ENCODE data around the gene CEP83.
"Not testable (repeated sequence)": the region's sequence is repeated elsewhere in the genome, so short reads cannot be mapped to it uniquely, and the experiment has no call there.

The CEP83 gene

DNA sequence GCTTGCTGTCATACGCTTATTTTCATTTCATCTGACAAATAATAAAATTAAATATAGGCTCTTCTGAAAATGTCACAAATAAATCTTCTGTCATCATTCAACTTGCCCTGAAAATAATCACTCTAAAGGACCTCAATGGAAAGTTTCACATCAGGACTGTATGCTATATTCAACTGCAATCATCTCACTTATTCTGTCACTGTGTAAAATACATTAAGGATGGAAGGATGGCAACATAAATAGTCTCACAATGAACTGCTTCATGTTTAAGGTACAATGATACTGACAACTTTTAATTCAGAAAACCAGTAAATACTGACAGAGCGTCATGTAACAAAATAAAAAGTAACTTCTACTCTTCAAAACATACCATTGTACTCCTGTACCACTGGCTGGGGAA is 82.1 kb downstream of the CEP83 start:
- no peak for DNase-seq

DNA sequence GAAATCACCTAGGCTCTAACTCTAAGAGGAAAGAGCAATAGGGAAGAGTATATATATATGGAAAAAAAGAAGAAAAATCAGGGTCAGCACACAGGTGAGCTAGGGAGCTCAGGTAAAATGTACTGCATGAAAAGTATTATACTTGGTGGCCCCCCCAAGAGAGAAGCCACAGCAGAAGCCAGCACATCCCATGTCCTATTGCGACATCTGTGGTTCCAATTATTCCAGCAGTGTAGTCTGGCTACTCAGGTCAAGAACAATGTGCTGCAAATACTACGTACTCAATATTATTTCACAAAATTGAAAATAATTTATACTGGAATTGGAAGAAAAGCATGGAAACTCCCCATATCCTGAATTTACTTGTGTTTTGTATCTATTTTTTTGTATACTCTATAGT is 85.5 kb downstream of the CEP83 start:
- no peak for DNase-seq

DNA sequence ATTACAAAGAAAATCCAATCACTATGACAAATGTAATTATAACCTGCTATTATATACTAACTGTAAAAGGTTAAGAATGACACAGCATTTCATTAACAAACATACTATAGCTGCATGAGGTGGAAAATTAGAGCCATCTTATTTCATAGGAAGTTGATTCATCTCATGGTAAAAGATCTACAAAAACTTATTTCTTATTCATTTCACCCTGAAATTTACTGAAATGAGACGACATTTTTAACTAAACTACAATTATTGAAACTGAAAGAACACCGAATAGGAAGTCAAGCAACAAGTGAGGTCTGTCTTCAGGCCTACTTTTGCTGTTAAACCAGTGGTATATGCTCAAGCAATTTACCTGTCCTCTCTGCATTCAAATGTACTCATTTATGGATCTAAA is 87.2 kb downstream of the CEP83 start:
- DNase-seq, result no peak

DNA sequence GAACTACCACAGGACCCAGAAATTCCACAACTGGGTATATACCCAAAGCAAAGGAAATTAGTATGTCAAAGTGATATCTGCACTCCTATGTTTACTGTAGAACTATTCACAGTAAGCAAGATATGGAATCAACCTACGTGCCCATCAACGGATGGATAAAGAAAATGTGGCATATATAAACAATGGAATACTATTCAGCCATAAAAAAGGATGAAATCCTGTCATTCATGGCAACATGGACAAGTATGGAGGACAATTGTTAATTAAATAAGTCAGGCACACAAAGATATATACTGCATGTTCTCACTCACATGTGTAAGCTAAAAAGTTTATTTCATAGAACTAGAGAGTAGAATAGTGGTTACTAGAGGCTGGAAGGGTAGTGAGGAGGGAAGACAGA is 97.0 kb downstream of the CEP83 start:
- no peak for DNase-seq

DNA sequence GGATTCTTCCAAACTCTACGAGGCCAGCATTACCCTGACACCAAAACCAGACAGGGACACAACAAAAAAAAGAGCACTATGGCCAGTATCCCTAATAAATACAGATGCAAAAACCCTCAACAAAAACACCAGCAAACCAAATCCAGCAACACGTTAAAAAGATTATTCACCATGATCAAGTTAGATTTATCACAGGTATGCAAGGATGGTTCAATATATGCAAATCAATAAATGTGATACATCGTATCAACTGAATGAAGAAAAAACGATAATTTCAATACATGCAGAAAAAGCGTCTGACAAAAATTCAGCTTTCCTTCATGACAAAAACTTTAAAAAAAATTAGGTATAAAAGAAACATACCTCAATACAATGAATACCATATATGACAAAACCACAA is 99.9 kb downstream of the CEP83 start:
- DNase-seq, result no peak

DNA sequence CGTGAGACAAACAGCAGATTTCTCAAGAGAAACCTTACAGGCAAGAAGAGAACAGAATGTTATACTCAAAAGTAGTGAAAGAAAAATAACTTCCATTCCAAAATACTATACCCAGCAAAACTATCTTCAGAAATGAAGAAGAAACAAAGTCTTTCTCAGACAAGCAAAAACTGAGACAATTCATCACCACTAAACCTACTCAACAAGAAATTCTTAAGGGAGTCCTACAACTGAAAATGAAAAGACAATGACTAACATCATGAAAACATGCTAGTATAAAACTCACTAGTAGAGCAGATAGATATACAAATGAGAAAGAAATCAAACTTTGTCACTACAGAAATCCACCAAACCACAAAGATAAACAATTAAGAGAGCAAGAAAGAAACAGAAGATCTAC is 106.5 kb downstream of the CEP83 start:
- no peak for DNase-seq

DNA sequence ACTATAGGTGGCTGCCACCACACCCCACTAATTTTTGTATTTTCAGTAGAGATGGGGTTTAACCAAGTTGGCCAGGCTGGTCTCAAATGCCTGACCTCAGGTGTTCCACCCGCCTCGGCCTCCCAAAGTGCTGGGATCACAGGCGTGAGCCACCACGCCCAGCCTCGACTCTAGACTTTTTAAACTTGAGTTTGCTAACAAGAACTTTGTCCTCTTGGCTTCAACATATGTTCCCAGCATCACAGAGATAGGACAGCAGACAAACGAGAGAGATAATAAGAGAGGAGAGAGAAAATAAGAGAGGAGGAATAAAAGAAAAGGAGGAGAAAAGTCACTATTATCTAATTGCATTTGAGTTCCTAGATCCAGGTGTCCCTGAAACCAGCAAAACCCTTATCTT is 119.1 kb downstream of the CEP83 start:
- no peak for DNase-seq

DNA sequence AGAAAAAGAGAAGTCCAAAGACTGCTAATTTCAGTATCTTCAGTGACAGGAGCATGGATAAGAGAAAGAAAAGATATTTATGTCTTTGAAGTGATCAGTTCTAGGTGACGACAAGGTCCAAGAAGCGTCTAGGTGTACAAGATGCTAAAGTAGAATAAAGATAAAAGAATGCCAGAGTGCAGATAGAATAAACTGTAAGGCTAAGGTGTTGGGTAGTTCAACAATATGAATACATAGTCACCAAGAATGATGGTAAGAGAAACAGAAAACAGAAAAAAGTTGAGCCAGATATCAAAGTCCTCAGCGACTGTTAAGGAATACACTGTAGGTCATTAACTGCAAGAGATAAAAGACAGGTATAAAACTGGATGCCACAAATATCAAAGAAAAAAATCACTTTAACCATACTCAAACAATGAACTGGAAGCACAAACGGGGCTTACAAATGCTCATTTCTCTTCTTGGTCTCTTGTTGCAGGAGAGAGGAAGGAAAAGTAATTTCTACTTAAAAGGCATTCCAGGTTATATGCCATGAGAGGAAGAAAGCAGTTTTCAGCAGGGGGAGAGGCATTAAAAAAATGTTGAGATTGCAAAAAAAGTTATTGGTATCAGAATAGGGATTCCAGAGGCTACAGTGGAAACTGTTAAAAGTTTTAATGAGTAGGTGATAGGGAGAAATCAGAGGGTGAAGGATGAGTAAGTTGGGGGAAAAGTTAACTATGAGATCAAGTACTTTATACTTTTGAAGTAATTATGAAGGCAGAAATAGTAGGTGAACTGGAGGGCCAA is 121.5 kb downstream of the CEP83 start:
- DNase-seq, result no peak

DNA sequence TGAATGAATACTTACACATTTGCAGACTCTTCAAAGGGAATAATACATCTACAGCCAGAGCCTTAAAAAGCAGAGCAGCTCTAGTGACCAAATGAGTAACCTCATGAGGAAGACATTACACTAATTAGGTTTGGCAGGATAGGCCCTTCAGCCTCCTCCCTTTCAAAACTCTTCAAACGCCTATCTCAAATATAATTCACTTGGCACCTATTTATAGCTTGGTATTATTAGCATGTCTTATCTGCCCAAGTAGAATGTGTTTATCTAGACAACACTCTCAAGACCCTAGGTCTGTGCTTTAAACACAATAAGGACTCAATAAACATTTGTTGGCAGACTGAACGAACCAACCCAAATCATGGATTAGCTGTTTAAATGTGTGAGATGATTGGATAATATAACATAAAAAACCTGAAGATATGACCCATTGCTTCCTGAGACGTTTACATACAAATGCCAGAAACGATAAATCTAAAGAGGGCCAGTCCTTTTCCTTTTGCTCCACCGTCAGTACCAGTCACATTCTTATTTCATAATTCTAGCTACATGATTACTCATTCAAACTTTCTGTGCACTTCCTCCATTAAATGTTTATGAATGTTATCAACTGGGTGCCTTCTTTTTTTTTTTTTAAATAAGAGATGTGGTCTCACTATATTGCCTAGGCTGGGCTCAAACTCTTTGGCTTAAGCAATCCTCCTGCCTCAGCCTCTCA is 123.3 kb downstream of the CEP83 start:
- DNase-seq, result no peak

DNA sequence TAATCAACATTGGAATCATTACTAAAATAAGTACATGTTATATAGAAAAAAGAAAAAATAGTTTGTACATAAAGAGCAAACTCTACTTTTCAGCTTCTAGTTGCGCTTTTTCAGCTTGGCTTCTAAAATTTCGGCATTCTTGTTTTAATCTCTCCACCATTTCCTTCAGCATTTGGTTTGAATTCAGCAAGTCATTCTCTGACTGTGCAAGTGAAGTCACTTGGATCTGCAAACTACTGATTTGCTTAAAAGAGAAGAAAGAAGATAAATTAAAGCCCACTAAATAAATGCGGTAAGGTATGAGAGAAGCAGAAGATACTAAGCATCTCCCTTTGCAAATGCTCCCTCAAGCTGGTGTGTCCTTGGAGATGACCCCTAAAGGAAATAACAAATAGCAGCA is 126.3 kb downstream of the CEP83 start:
- no peak for DNase-seq

DNA sequence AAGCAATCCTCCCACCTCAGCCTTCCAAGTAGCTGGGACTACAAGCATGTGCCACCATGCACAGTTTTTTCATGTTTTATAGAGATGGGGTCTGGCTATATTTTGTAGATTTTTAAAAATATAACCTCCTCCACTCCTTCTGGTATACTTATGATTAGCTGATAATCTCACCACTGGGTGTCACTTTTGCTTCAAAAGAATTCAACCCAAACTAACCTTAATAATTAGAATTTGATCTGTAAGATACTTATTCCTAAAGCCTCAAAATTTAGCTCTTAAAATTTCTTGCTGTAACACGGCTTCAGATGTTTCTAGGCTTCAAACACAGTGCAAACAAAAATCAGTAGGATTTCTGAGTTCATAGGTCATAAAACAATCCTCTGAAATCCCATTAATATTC is 130.3 kb downstream of the CEP83 start:
- no peak for DNase-seq

DNA sequence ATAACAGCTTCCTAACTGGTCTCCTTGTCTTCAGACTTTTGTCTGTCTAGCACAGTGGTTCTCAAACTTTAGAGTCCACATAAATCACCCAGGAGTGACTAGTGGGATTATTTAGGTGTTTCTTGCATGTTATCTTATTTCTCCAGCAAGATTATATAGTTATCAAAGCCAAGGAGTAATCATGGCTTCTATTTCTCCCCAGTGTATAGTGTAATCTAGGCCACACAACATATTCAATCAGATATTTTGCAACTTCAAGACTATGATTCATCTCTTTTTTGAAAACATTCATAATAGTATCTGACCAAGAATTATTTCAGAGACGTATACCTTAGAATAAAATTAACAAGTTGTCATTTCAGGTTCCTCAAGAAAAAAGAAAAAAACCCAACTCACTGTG is 131.9 kb downstream of the CEP83 start:
- no peak for DNase-seq

DNA sequence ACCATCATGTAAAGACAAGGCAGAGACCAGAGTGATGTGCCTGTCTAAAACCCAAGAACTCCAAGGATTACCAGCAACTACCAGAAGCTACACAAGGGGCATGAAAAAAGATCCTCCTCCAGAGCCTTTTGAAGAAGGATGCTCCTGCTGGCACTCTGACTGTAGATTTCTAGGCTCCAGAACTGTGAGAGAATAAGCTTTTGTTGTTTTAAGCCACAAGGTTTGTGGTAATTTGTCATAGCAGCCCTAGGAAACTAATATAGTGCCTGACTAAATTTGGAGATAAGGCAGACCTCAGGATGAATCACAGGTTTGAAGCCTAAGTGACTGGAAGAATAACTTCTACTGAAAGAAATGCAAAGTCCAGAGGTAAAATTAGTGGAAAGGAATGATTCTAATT is 132.9 kb downstream of the CEP83 start:
- no peak for DNase-seq

DNA sequence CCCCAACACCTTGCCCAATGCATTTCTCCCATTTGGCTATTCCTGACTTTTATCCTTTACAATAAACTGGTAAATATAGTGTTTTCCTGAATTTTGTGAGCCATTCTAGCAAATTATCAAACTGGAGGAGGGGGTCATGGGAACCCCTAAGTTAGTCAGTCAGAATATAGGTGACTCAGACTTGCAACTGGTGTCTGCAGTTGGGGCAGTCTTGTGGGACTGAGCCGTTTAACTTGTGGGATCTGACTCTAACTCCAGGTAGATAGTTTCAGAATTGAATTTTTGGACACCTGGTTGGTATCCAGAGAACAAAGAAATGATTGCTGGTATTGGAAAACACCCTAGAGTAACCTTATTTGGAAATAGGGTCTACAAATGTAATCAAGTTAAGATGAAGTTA is 133.4 kb downstream of the CEP83 start:
- no peak for DNase-seq

DNA sequence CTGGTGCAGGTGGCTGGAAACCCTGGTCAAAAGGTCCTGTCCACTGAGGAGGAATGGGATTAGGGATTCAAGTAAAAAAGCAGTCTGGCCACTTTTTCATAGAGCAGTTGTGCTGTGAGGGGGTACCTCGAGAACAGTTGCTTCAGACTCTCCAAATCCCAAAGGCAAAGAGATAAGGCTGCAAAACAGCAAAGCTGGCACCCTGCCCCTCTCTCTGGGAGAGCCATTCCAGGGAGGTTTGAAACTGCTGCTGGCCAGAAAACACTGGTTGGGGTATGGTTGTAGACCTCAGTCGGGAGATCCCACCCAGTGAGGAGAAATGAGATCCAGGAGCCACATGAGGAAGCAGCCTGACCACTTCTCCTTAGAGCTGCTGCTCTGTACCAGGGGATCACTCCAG is 137.3 kb downstream of the CEP83 start:
- DNase-seq, result no peak

DNA sequence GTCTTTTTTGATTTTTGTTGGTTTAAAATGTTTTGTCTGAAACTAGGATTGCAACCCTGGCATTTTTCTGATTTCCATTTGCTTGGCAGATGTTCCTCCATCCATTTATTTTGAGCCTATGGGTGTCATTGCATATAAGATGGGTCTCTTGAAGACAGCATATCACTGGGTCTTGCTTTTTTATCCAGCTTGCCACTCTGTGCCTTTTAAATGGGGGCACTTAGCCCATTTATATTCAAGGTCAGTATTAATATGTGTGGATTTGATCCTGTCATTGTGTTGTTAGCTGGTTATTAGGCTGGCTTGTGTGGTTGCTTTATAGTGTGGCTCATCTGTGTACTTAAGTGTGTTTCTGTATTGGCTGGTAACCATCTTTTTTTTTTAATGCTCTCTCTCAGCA is 139.6 kb downstream of the CEP83 start:
- no peak for DNase-seq

DNA sequence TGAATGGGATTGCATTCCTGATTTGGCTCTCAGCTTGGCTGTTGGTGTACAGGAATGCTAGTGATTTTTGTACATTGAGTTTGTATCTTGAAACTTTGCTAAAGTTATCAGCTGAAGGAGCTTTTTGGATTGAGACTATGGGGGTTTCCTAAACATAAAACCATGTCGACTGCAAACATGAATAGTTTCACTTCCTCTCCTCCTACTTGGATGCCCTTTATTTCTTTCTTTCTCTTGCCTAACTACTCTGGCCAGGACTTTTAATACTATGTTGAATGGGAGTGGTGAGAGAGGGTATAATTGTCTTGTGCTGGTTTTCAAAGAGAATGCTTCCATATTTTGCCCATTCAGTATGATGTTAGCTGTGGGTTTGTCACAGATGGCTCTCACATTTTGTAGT is 141.5 kb downstream of the CEP83 start:
- DNase-seq, result no peak

DNA sequence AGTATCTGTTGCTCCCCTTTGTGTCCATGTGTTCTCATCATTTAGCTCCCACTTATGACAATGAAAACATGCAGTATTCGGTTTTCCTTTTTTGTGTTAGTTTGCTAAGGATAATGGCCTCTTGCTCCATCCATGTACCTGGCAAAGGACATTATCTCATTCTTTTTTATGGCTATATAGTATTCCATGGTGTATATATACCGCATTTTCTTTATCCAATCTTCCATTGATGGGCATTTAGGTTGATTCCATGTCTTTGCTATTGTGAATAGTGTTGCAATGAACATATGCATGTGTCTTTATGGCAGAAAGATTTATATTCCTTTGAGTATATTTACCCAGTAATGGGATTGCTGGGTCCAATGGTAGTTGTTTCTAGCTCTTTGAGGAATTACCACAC is 143.1 kb downstream of the CEP83 start:
- DNase-seq, result not testable (repeated sequence)

DNA sequence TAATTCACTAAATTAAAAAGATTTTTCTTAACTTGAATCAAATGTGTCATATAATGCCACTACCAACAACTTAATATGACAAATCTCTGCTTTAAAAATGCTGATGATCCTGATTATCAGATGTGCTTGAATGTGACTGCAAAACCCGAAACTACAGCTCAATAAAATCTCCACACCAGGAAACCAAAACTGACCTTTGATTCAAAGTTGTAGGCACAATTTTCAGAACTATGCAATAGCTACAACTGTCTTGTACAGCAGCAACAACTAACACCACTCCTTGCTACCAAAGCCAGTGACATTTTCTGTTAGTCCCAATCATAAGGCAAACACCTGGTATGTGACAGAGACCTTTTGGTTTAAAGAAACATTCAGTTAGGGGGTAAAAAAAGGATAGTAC is 147.3 kb downstream of the CEP83 start:
- no peak for DNase-seq

DNA sequence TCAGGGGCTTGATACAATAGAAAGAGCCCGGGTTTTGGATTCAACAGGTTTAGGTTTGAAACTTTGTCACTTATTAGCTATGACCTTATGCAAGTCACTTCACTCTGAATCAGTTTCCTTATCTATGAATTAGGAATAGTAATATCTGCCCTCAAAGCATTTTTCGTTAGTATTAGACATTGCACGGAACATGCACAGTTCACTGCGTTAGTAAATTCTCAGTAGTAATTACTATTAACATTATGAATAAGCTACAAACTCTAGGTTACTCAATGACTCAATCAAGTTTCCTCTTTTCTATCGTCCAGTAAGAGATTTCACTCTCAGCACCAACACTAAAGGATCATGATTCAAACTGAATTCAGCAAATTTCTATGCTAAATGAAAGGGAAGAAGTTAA is 150.3 kb downstream of the CEP83 start:
- DNase-seq, result no peak

DNA sequence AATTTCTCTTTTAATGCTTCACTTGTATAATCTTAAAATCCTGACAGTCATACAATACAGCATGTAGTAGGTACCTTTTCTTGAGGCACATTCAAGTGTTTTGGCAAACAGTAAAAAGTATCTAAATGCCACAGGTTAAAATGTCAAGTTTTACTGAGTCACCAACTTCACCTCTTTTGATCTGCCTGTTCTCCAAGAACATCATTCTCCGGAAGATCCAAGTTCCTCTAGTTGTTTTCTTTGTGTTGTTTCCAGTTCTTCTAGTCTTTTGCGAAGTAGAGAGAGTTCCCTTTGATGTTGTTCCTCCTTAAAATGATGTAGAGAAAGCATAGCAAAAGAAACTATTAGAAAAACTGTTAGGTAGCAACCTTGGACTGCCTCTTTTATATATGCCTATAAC is 151.1 kb downstream of the CEP83 start:
- no peak for DNase-seq

DNA sequence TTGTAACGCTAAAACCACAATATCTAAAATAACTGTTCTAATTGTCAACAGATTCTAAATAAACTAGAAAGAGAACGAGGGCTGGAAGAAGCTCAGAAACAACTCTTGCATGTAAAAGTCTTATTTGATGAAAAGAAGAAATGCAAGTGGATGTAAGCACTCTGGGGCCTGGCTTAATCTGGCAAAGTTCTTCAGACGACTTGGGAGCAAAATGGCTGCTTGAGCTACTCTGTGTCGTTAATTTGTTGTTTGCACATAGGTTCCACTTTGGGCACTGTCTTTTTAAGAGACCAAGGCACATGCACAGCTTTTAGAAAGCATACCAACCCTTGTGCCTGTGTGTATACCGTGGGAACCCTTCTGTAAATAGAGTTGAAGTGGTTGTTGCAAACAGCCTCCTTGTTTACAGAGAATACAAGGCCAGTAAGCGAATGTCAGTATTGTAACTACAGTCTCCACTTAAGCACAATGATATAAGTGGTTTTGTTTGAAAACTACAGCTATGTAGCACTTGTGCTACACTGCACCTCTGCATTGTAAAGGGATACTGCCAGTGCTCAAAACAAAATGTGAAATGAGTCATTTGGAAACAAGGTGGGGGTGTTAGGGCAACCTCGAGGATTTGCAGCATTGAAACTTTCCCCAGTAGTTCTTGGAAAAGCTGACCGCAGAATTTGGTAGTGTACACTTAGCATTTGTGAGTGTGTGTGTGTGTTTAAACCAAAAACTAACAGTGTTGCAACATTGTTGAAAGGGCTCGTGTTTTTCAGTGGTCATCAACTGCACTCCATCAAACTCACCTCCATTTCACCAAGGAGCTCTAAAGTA is 154.3 kb downstream of the CEP83 start:
- no peak for DNase-seq

DNA sequence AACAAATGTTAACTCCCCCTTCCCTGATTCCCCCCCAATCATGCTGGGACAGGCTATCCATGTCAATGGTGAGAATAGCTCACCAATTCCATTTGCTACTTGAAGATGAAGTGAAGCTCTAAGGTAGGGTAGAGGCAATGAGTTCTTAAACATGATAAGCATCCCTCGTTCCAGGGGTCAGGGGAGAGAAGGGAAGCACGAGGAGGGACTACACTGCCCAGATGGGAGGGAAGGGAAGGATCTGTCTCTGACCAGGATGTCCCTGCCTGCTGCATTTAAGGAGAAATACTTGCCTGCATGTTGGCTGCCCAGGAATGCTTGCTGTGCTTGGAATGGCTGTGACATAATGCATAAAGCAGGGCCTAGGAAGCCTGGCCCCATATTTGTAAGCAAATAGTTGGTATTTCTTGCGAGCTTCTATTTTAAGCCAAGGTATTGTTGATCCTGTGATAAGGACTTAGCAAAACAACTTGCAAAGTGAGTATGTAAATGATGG is 155.1 kb downstream of the CEP83 start:
- no peak for DNase-seq

DNA sequence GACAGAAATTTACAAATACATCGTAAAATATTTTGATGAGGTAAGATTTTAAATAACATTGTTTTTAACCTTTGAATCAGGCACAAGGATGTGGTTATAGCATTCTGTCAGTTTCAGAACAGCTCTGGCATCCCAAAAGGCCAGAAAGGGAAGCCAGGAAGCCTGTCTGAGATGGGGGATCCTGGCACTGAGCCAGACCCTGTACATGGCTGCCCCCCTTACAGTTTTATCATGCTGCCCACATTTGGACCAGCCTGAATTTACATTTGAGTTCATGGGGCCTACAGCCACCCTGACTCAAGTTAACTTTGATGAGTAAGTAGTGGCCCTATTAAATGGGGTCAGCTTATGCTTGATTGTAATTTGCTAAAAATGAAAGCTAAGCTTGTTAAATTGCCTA is 155.7 kb downstream of the CEP83 start:
- no peak for DNase-seq
